CD8-positive, alpha-beta memory T cell (primary cell): ENCODE measurements around the gene AQP9. TPM values are rescaled to one million over a fixed set of nuclear protein-coding genes. Genes with fewer than 3 reads are reported as not detected.

ENCODE experiments used
- CTCF ChIA-PET: fragments of 350-600 bp; sonication (Branson Sonifier 250); formaldehyde crosslinking; loops from one replicate; lab custom pipeline; 2021; ENCODE audit warnings: antibody characterized with exemption; lab: Charles Lee
- POLR2A ChIA-PET: fragments of 350-600 bp; sonication (Branson Sonifier 250); formaldehyde crosslinking; loops from one replicate; lab custom pipeline; 2021; ENCODE audit warnings: antibody characterized with exemption; lab: Charles Lee
- DNase-seq, 5 donors: peaks; one replicate each; pipeline versions ENCODE4 v3.0.0 to v3.0.0-alpha.2; 2020 to 2022; ENCODE audit warnings: mixed read lengths in 1 of 5
- H3K27ac ChIP-seq: one replicate; pipeline ENCODE4 v1.7.0; 2013; ENCODE audit warnings: low read depth, mild to moderate bottlenecking, low read length, moderate library complexity
- H3K27me3 ChIP-seq: 2 replicates; pipeline ENCODE4 v1.7.0; 2013; ENCODE audit warnings: low read length, mild to moderate bottlenecking; ENCODE audit not compliant: insufficient read depth, poor library complexity, severe bottlenecking
- H3K36me3 ChIP-seq: 2 replicates; pipeline ENCODE4 v1.7.0; 2013; ENCODE audit warnings: mild to moderate bottlenecking, low read length, moderate library complexity; ENCODE audit not compliant: insufficient read depth
- H3K4me1 ChIP-seq: 2 replicates; pipeline ENCODE4 v1.7.0; 2013; ENCODE audit warnings: mild to moderate bottlenecking, low read length, moderate library complexity; ENCODE audit not compliant: insufficient read depth
- H3K4me3 ChIP-seq: 2 replicates; pipeline ENCODE4 v1.7.0; 2013; ENCODE audit warnings: mild to moderate bottlenecking, low read length
- H3K9me3 ChIP-seq: 2 replicates; pipeline ENCODE4 v1.7.0; 2013; ENCODE audit warnings: mild to moderate bottlenecking, low read length
- H3K27ac Mint-ChIP-seq, 8 donors: one replicate each; pipeline ENCODE4 v1.8.0; 2020 to 2021; ENCODE audit warnings: mixed read lengths in 8 of 8, mild to moderate bottlenecking in 6 of 8, inconsistent platforms in 3 of 8, moderate library complexity in 3 of 8
- H3K27me3 Mint-ChIP-seq, 2 donors: one replicate each; pipeline ENCODE4 v1.8.0; 2020 to 2021; ENCODE audit warnings: mixed read lengths in 2 of 2, mild to moderate bottlenecking in 1 of 2, moderate library complexity in 1 of 2
- H3K36me3 Mint-ChIP-seq, 3 donors: one replicate each; pipeline ENCODE4 v1.8.0; 2020 to 2021; ENCODE audit warnings: mixed read lengths in 3 of 3, inconsistent platforms in 1 of 3, mild to moderate bottlenecking in 1 of 3
- H3K4me1 Mint-ChIP-seq, 3 donors: one replicate each; pipeline ENCODE4 v1.8.0; 2020 to 2021; ENCODE audit warnings: mixed read lengths in 3 of 3, inconsistent platforms in 1 of 3, mild to moderate bottlenecking in 1 of 3
- H3K4me3 Mint-ChIP-seq, 7 donors: one replicate each; pipeline ENCODE4 v1.8.0; 2020 to 2021; ENCODE audit warnings: mixed read lengths in 7 of 7, mild to moderate bottlenecking in 6 of 7, moderate library complexity in 4 of 7, inconsistent platforms in 2 of 7
- H3K9me3 Mint-ChIP-seq, 5 donors: one replicate each; pipeline ENCODE4 v1.8.0; 2020 to 2022; ENCODE audit warnings: mixed read lengths in 5 of 5, mild to moderate bottlenecking in 3 of 5, moderate library complexity in 2 of 5, inconsistent platforms in 1 of 5
- polyA plus RNA-seq: library from polyadenylated mRNA; unstranded; fragments of 300-500 nt; fragmentation: Illumina TruSeq; gene quantifications from one replicate; pipeline ENCODE4 v1.2.3, GENCODE V29; 2021
- total RNA-seq, 2 experiments: library from RNA; stranded (reverse); gene quantifications; one replicate each; pipeline ENCODE4 v1.2.3, GENCODE V29; 2021

AQP9 gene
- total and polyA plus RNA-seq, 3 experiments from 2014 or later, result 0.18 to 0.22 TPM; not detected in 1

DNA sequence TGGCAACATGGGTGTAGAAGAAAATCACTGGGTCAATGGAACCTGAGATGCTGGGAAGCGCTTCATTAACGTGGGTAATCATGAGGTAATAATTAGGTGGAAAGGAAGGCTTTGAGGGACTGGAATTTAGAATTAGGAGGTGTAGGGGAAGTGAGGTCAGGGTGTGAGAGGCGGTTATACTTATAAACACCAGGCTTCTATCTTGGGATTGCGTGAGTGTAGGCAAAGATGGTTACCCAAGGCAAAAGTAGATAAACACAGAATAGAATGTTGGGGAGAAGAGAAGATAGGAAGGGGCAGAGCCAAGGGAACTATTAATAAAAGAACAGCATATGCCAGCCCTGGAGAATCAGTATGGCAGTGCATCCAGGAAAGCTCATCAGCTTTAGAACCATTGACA, 3.3 kb upstream of the AQP9 start:
- no peaks in the 10 kb centered on the region for H3K4me1 ChIP-seq
- Mint-ChIP-seq H3K9me3 (no peaks in the 10 kb centered on the region), H3K4me3 (no peak overlapping the region), H3K27ac (no peak overlapping the region), H3K4me1 (no peaks in the 10 kb centered on the region), H3K36me3 (no peaks in the 10 kb centered on the region), H3K27me3 (peaks cover 9 to 12% of the 10 kb centered on the region in 2 donors)
- ChIA-PET CTCF (no interaction called here), POLR2A (no interaction called here)
- H3K27ac ChIP-seq, result no peak overlapping the region
- no peaks in the 10 kb centered on the region for H3K9me3 ChIP-seq
- no peak for DNase-seq
- H3K4me3 ChIP-seq, result no peak overlapping the region
- no peaks in the 10 kb centered on the region for H3K27me3 ChIP-seq
- H3K36me3 ChIP-seq, result no peaks in the 10 kb centered on the region

DNA sequence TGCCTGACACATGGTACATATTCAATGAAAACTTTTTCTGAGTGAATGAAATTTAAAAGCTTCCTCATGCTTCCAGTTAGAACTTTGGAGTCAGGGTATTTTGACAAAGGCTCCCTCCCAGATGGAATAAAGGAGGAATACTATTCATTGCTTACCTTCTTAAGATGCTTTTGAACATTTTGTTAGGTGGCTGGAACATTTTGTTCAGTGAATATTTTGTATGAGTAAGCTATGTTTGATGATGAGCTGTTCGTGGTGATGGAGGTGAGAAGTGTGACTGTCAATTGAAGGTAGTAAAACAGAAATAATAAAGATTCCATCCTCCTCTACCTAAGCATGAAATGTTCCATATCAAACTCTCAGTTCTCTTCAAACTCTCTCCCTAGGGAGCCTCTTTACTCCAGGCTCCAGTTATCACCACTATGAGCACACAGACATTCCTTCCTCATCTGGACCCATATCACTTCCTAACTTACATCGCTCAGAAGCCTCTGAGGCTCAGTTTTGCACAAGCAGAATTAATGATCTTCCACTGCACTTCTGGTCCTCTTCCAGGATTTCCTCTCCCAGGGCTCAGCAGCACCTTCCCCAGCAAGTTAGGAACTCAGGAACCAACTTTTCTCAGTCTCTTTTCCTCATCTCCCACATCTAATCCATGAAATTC, 2.5 kb upstream of the AQP9 start:
- Mint-ChIP-seq H3K27ac (no peak overlapping the region), H3K4me1 (no peaks in the 10 kb centered on the region), H3K9me3 (no peaks in the 10 kb centered on the region), H3K27me3 (peaks cover 9 to 12% of the 10 kb centered on the region in 2 donors), H3K4me3 (no peak overlapping the region), H3K36me3 (no peaks in the 10 kb centered on the region)
- H3K4me3 ChIP-seq, result no peak overlapping the region
- ChIA-PET POLR2A (no interaction called here), CTCF (no interaction called here)
- DNase-seq, result no peak
- H3K4me1 ChIP-seq, result no peaks in the 10 kb centered on the region
- no peaks in the 10 kb centered on the region for H3K27me3 ChIP-seq
- H3K9me3 ChIP-seq, result no peaks in the 10 kb centered on the region
- no peaks in the 10 kb centered on the region for H3K36me3 ChIP-seq
- H3K27ac ChIP-seq, result no peak overlapping the region

- no peaks in the 10 kb centered on the region for H3K36me3 ChIP-seq
- H3K27ac ChIP-seq, result no peak overlapping the region
- no peak overlapping the region for H3K4me3 ChIP-seq
- H3K36me3 Mint-ChIP-seq, result no peaks in the 10 kb centered on the region
- H3K27me3 Mint-ChIP-seq, result peaks cover 9 to 13% of the 10 kb centered on the region in 2 donors
- H3K9me3 Mint-ChIP-seq, result no peaks in the 10 kb centered on the region
- ChIA-PET POLR2A (no interaction called here), CTCF (no interaction called here)
- DNase-seq, result no peak
- H3K9me3 ChIP-seq, result no peaks in the 10 kb centered on the region
- no peaks in the 10 kb centered on the region for H3K27me3 ChIP-seq
- H3K27ac Mint-ChIP-seq, result no peak overlapping the region
- no peak overlapping the region for H3K4me3 Mint-ChIP-seq
- H3K4me1 ChIP-seq, result no peaks in the 10 kb centered on the region
- H3K4me1 Mint-ChIP-seq, result no peaks in the 10 kb centered on the region
Observed at GRCh38 chr15:58136731-58137130, 1.4 kb upstream of the AQP9 start.

- peaks cover 10 to 18% of the 10 kb centered on the region in 2 donors for H3K27me3 Mint-ChIP-seq
- H3K36me3 Mint-ChIP-seq, result no peaks in the 10 kb centered on the region
- POLR2A ChIA-PET, result no interaction called here
- no peak overlapping the region for H3K4me3 Mint-ChIP-seq
- H3K27ac ChIP-seq, result no peak overlapping the region
- H3K4me1 ChIP-seq, result no peaks in the 10 kb centered on the region
- no peak overlapping the region for H3K27ac Mint-ChIP-seq
- no peak for DNase-seq
- no peaks in the 10 kb centered on the region for H3K9me3 ChIP-seq
- no peaks in the 10 kb centered on the region for H3K9me3 Mint-ChIP-seq
- no peaks in the 10 kb centered on the region for H3K36me3 ChIP-seq
- H3K27me3 ChIP-seq, result no peaks in the 10 kb centered on the region
- H3K4me1 Mint-ChIP-seq, result no peaks in the 10 kb centered on the region
- CTCF ChIA-PET, result no interaction called here
- H3K4me3 ChIP-seq, result no peak overlapping the region
Observed at GRCh38 chr15:58137686-58138085, 495 bp upstream of the AQP9 start.

- CTCF ChIA-PET, result no interaction called here
- H3K36me3 Mint-ChIP-seq, result no peaks in the 10 kb centered on the region
- no peak overlapping the region for H3K4me3 Mint-ChIP-seq
Observed at GRCh38 chr15:58139276-58139988, 1.3 kb downstream of the AQP9 start.

GRCh38 chr15:58139989-58140522, 1.9 kb downstream of the AQP9 start:
- Histone ChIP-seq H3K4me3 (no peak overlapping the region), H3K4me1 (no peaks in the 10 kb centered on the region)

More at GRCh38 chr15:58139276-58139988, 1.3 kb downstream of the AQP9 start:
- H3K4me1 Mint-ChIP-seq, result no peaks in the 10 kb centered on the region
- no peak for DNase-seq
- POLR2A ChIA-PET, result no interaction called here
- Histone ChIP-seq H3K27ac (no peak overlapping the region), H3K9me3 (no peaks in the 10 kb centered on the region), H3K4me1 (no peaks in the 10 kb centered on the region), H3K4me3 (no peak overlapping the region), H3K27me3 (no peaks in the 10 kb centered on the region), H3K36me3 (no peaks in the 10 kb centered on the region)
- H3K27me3 Mint-ChIP-seq, result peaks cover 10 to 26% of the 10 kb centered on the region in 2 donors
- no peak overlapping the region for H3K27ac Mint-ChIP-seq
- no peaks in the 10 kb centered on the region for H3K9me3 Mint-ChIP-seq

DNA sequence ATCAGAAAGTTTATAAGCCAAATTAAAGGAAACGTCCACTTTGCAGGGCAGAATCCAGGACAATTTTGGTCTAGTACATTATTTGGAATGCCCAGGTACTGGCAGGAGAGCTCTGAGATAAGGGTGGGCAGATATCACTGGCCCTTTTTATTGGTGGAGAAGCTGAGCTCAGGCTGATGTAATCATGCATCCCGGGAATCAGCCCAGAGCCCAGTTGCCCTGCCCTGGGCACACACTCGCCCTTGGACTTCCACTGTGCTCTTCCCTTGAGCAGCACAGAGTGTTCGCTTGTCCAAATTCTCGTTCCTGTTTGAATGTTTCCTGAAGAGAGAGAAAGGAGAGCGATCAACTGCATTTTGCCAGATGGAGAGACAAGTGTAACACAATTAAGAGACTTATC, 3.7 kb downstream of the AQP9 start:
- H3K27me3 Mint-ChIP-seq, result peaks cover 6 to 37% of the 10 kb centered on the region in 2 donors
- POLR2A ChIA-PET, result no interaction called here
- no peak for DNase-seq

More at GRCh38 chr15:58139989-58140522, 1.9 kb downstream of the AQP9 start:
- Mint-ChIP-seq H3K4me3 (no peak overlapping the region), H3K27me3 (peaks cover 10 to 28% of the 10 kb centered on the region in 2 donors), H3K9me3 (no peaks in the 10 kb centered on the region), H3K4me1 (no peaks in the 10 kb centered on the region), H3K27ac (no peak overlapping the region), H3K36me3 (no peaks in the 10 kb centered on the region)
- no peaks in the 10 kb centered on the region for H3K36me3 ChIP-seq
- POLR2A ChIA-PET, result no interaction called here
- H3K27ac ChIP-seq, result no peak overlapping the region
- H3K9me3 ChIP-seq, result no peaks in the 10 kb centered on the region
- H3K27me3 ChIP-seq, result no peaks in the 10 kb centered on the region
- CTCF ChIA-PET, result no interaction called here
- DNase-seq, result no peak

DNA sequence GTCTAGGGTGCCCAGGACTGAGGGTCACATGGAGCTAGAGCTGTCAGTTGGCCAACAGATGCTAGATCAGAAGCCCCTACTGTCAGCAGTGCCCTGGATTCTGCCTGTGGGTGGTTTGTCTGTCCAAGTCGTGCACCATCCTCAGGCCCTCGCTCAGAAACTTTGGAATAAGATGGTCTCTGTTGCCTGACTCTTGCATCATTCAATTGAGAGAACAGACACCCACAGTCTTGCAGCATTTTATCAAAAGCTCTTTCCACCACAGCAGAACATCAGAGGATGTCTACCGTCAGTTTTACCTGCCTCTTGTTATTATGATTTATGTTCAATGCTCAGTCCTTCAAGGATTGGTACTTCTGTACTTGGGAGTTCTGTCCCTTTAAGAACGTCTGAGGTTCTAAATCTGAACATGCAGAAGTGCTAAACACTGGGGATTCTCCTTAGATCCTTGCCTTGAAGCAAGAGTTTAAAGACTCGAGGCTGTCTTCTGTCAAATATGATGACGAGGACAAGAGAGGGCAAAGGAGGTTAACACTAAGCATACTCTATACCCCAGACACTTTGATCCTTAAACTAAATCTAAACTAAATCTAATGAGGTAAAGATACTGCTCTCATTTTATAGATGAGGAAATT, 4.8 kb downstream of the AQP9 start:
- POLR2A ChIA-PET, result no interaction called here
- Histone ChIP-seq H3K9me3 (no peaks in the 10 kb centered on the region), H3K36me3 (no peaks in the 10 kb centered on the region), H3K27me3 (no peaks in the 10 kb centered on the region), H3K27ac (no peak overlapping the region), H3K4me1 (no peaks in the 10 kb centered on the region), H3K4me3 (no peak overlapping the region)
- Mint-ChIP-seq H3K27ac (no peak overlapping the region), H3K9me3 (peaks cover 0 to 2% (median 0%) of the 10 kb centered on the region in 5 donors), H3K4me1 (no peaks in the 10 kb centered on the region), H3K36me3 (no peaks in the 10 kb centered on the region), H3K4me3 (no peak overlapping the region), H3K27me3 (peaks cover 3 to 35% of the 10 kb centered on the region in 2 donors)
- CTCF ChIA-PET, result no interaction called here
- no peak for DNase-seq

More for the DNA sequence above, 3.7 kb downstream of the AQP9 start:
- Histone ChIP-seq H3K4me1 (no peaks in the 10 kb centered on the region), H3K27me3 (no peaks in the 10 kb centered on the region), H3K4me3 (no peak overlapping the region), H3K27ac (no peak overlapping the region), H3K36me3 (no peaks in the 10 kb centered on the region), H3K9me3 (no peaks in the 10 kb centered on the region)
- Mint-ChIP-seq H3K9me3 (peaks cover 0 to 2% (median 0%) of the 10 kb centered on the region in 5 donors), H3K27ac (no peak overlapping the region), H3K4me3 (no peak overlapping the region), H3K36me3 (no peaks in the 10 kb centered on the region), H3K4me1 (no peaks in the 10 kb centered on the region)
- CTCF ChIA-PET, result no interaction called here
